Stimulated activated naive CD8-positive, alpha-beta T cell treated with anti-CD3 and anti-CD28 coated beads, Interleukin-15, Interleukin-2, amounts not matched to agents 100 ng/mL and 50 ng/mL, for 24 hours (primary cell): ENCODE measurements around the gene SLC2A1.

Experiments
- H3K27ac Mint-ChIP-seq: one replicate; pipeline ENCODE4 v1.8.0; 2021; ENCODE audit warnings: mild to moderate bottlenecking, mixed read lengths
- H3K27me3 Mint-ChIP-seq: one replicate; pipeline ENCODE4 v1.8.0; 2021; ENCODE audit warnings: mixed read lengths
- H3K36me3 Mint-ChIP-seq: one replicate; pipeline ENCODE4 v1.8.0; 2021; ENCODE audit warnings: low read depth, mixed read lengths
- H3K4me1 Mint-ChIP-seq: one replicate; pipeline ENCODE4 v1.8.0; 2021; ENCODE audit warnings: low read depth, mixed read lengths
- H3K4me3 Mint-ChIP-seq: one replicate; pipeline ENCODE4 v1.8.0; 2021; ENCODE audit warnings: mild to moderate bottlenecking, mixed read lengths
- H3K9me3 Mint-ChIP-seq: one replicate; pipeline ENCODE4 v1.8.0; 2021; ENCODE audit warnings: mixed read lengths

Gene SLC2A1

GRCh38 chr1:42958488-42959319, at the start of gene SLC2A1:
TSS of gene SLC2A1 (minus strand) at chr1:42958868. CDS start at chr1:42958651, 217 bp downstream.
- peaks cover 34% of the 10 kb centered on the region for H3K36me3 Mint-ChIP-seq
- H3K27me3 Mint-ChIP-seq = peaks cover 8% of the 10 kb centered on the region
- peak within 1 kb of the TSS; percentile 99 for H3K27ac Mint-ChIP-seq
- peak within 1 kb of the TSS; percentile 97 for H3K4me3 Mint-ChIP-seq
- no peaks in the 10 kb centered on the region for H3K9me3 Mint-ChIP-seq
- H3K4me1 Mint-ChIP-seq = peaks cover 69% of the 10 kb centered on the region

- H3K4me1 Mint-ChIP-seq = no peaks in the 10 kb centered on the region
Observed at GRCh38 chr1:43007377-43008114, 48.9 kb upstream of the SLC2A1 start.

GRCh38 chr1:43005460-43006361, 47.0 kb upstream of the SLC2A1 start:
- H3K9me3 Mint-ChIP-seq = no peaks in the 10 kb centered on the region
- no peak overlapping the region for H3K27ac Mint-ChIP-seq
- no peaks in the 10 kb centered on the region for H3K27me3 Mint-ChIP-seq
- no peaks in the 10 kb centered on the region for H3K4me1 Mint-ChIP-seq
- no peaks in the 10 kb centered on the region for H3K36me3 Mint-ChIP-seq
- no peak overlapping the region for H3K4me3 Mint-ChIP-seq

More at GRCh38 chr1:43007377-43008114, 48.9 kb upstream of the SLC2A1 start:
- no peak overlapping the region for H3K4me3 Mint-ChIP-seq
- H3K27me3 Mint-ChIP-seq = no peaks in the 10 kb centered on the region
- H3K9me3 Mint-ChIP-seq = no peaks in the 10 kb centered on the region
- H3K27ac Mint-ChIP-seq = no peak overlapping the region
- H3K36me3 Mint-ChIP-seq = no peaks in the 10 kb centered on the region

- H3K4me1 Mint-ChIP-seq = no peaks in the 10 kb centered on the region
- H3K27ac Mint-ChIP-seq = no peak overlapping the region
- no peak overlapping the region for H3K4me3 Mint-ChIP-seq
Observed at GRCh38 chr1:43004587-43005459, 46.2 kb upstream of the SLC2A1 start.

GRCh38 chr1:43002766-43003165, 44.1 kb upstream of the SLC2A1 start:
- Mint-ChIP-seq H3K27ac (no peak overlapping the region), H3K4me3 (no peak overlapping the region), H3K4me1 (no peaks in the 10 kb centered on the region), H3K27me3 (no peaks in the 10 kb centered on the region), H3K36me3 (no peaks in the 10 kb centered on the region), H3K9me3 (no peaks in the 10 kb centered on the region)

More at GRCh38 chr1:43004587-43005459, 46.2 kb upstream of the SLC2A1 start:
- Mint-ChIP-seq H3K9me3 (no peaks in the 10 kb centered on the region), H3K36me3 (no peaks in the 10 kb centered on the region), H3K27me3 (no peaks in the 10 kb centered on the region)

GRCh38 chr1:43002116-43002515, 43.4 kb upstream of the SLC2A1 start:
- Mint-ChIP-seq H3K9me3 (no peaks in the 10 kb centered on the region), H3K4me3 (no peak overlapping the region)

GRCh38 chr1:43001434-43001833, 42.8 kb upstream of the SLC2A1 start:
- no peaks in the 10 kb centered on the region for H3K9me3 Mint-ChIP-seq
- H3K4me3 Mint-ChIP-seq = no peak overlapping the region
- no peaks in the 10 kb centered on the region for H3K4me1 Mint-ChIP-seq
- no peaks in the 10 kb centered on the region for H3K27me3 Mint-ChIP-seq
- no peak overlapping the region for H3K27ac Mint-ChIP-seq
- H3K36me3 Mint-ChIP-seq = no peaks in the 10 kb centered on the region

More at GRCh38 chr1:43002116-43002515, 43.4 kb upstream of the SLC2A1 start:
- H3K4me1 Mint-ChIP-seq = no peaks in the 10 kb centered on the region
- no peak overlapping the region for H3K27ac Mint-ChIP-seq
- no peaks in the 10 kb centered on the region for H3K27me3 Mint-ChIP-seq
- H3K36me3 Mint-ChIP-seq = no peaks in the 10 kb centered on the region

GRCh38 chr1:43000271-43000670, 41.6 kb upstream of the SLC2A1 start:
- Mint-ChIP-seq H3K4me1 (no peaks in the 10 kb centered on the region), H3K4me3 (no peak overlapping the region), H3K27me3 (no peaks in the 10 kb centered on the region), H3K27ac (no peak overlapping the region), H3K36me3 (no peaks in the 10 kb centered on the region), H3K9me3 (no peaks in the 10 kb centered on the region)

GRCh38 chr1:42999308-42999707, 40.6 kb upstream of the SLC2A1 start:
- Mint-ChIP-seq H3K4me3 (no peak overlapping the region), H3K27me3 (no peaks in the 10 kb centered on the region), H3K36me3 (no peaks in the 10 kb centered on the region), H3K4me1 (no peaks in the 10 kb centered on the region), H3K27ac (peak overlapping the region; percentile 2), H3K9me3 (no peaks in the 10 kb centered on the region)

GRCh38 chr1:42998386-42998785, 39.7 kb upstream of the SLC2A1 start:
- Mint-ChIP-seq H3K9me3 (no peaks in the 10 kb centered on the region), H3K4me1 (peaks cover 4% of the 10 kb centered on the region), H3K4me3 (no peak overlapping the region), H3K27me3 (no peaks in the 10 kb centered on the region), H3K27ac (no peak overlapping the region), H3K36me3 (no peaks in the 10 kb centered on the region)

GRCh38 chr1:42996384-42996970, 37.8 kb upstream of the SLC2A1 start:
- Mint-ChIP-seq H3K4me1 (peaks cover 4% of the 10 kb centered on the region), H3K36me3 (no peaks in the 10 kb centered on the region), H3K27me3 (no peaks in the 10 kb centered on the region), H3K4me3 (no peak overlapping the region), H3K9me3 (no peaks in the 10 kb centered on the region), H3K27ac (no peak overlapping the region)

- Mint-ChIP-seq H3K27me3 (no peaks in the 10 kb centered on the region), H3K9me3 (peaks cover 8% of the 10 kb centered on the region), H3K36me3 (peaks cover 3% of the 10 kb centered on the region), H3K27ac (no peak overlapping the region), H3K4me3 (no peak overlapping the region), H3K4me1 (peaks cover 4% of the 10 kb centered on the region)
Observed at GRCh38 chr1:42993502-42994136, 35.0 kb upstream of the SLC2A1 start.

GRCh38 chr1:42992054-42992571, 33.4 kb upstream of the SLC2A1 start:
- Mint-ChIP-seq H3K27me3 (no peaks in the 10 kb centered on the region), H3K4me1 (peaks cover 4% of the 10 kb centered on the region), H3K4me3 (no peak overlapping the region), H3K36me3 (peaks cover 3% of the 10 kb centered on the region), H3K27ac (no peak overlapping the region), H3K9me3 (peaks cover 8% of the 10 kb centered on the region)
